Transverse colon (tissue), 4 donors: ENCODE results near the gene WDR35. TPM values are rescaled to one million over a fixed set of nuclear protein-coding genes. Genes with fewer than 3 reads are reported as not detected.
"Not testable (repeated sequence)": the region's sequence is repeated elsewhere in the genome, so short reads cannot be mapped to it uniquely, and the experiment has no call there.

ENCODE experiments used
- DNase-seq: peaks from one replicate; pipeline ENCODE4 v3.0.0-alpha.2; 2019
- H3K27ac ChIP-seq, 4 donors: fragments of 200-600 bp; sonication (generic); 2 replicates each; pipeline ENCODE4 v1.5.1; 2016 to 2018; ENCODE audit warnings: inconsistent platforms in 4 of 4
- H3K27me3 ChIP-seq: fragments of 200-600 bp; sonication (generic); 2 replicates; pipeline ENCODE4 v1.5.1; 2017; ENCODE audit warnings: inconsistent platforms
- H3K36me3 ChIP-seq, 4 donors: fragments of 200-600 bp; sonication (generic); 2 replicates each; pipeline ENCODE4 v1.5.1; 2017 to 2019; ENCODE audit warnings: inconsistent platforms in 4 of 4
- H3K4me1 ChIP-seq, 4 donors: fragments of 200-600 bp; sonication (generic); 2 replicates each; pipeline ENCODE4 v1.5.1; 2017 to 2020; ENCODE audit warnings: inconsistent platforms in 4 of 4
- H3K4me3 ChIP-seq, 4 donors: fragments of 200-600 bp; sonication (generic); 1 replicate in 1 of 4; 2 replicates in 3 of 4; pipeline versions ENCODE4 v1.5.1 to v1.6.1; 2017 to 2019; ENCODE audit warnings: inconsistent platforms in 4 of 4
- H3K9me3 ChIP-seq, 2 donors: fragments of 200-600 bp; sonication (generic); 2 replicates each; pipeline ENCODE4 v1.5.1; 2017 to 2019; ENCODE audit warnings: inconsistent platforms in 2 of 2
- EP300 ChIP-seq: sonication (generic); formaldehyde crosslinking; IDR thresholded peaks from one replicate; pipeline ENCODE4 v1.6.1; 2017; ENCODE audit warnings: antibody characterized with exemption, low read depth
- POLR2A ChIP-seq: fragments of 450-650 bp; IDR thresholded peaks from one replicate; pipeline ENCODE4 v1.6.1; 2016; ENCODE audit warnings: antibody characterized with exemption, mild to moderate bottlenecking, moderate library complexity
- POLR2AphosphoS5 ChIP-seq, 3 donors: sonication (generic); formaldehyde crosslinking; IDR thresholded peaks; one replicate each; pipeline ENCODE4 v1.6.1; 2016; ENCODE audit warnings: antibody characterized with exemption in 3 of 3
- WGBS, 2 donors: methylation state at CpG; one replicate each; pipeline ENCODE4 v1.1.5; 2018; ENCODE audit warnings: low coverage in 1 of 2; 5-methylcytosine and 5-hydroxymethylcytosine counted together
- in situ Hi-C, 4 donors: fragments of 200-750 bp; cut with MboI; loops; one replicate each; pipeline versions ENCODE4 v1.15.0 to v1.15.1; 2017; ENCODE audit warnings: low sequenced_read_pairs in 3 of 4, low pct_ligation_motif_present in 1 of 4, low pct_unique_long_range_greater_than_20kb in 1 of 4
- intact Hi-C: fragments of 100-400 bp; cut with DNase I; formaldehyde crosslinking; loops from one replicate; pipeline ENCODE4 v1.15.1; 2023; ENCODE audit warnings: low total_unique reads
- total RNA-seq, 4 donors: library from RNA; depleted of rRNA; stranded (reverse); fragments of >200 nt; gene quantifications; one replicate each; pipeline ENCODE4 v1.1.0, GENCODE V29; 2016
- TF ChIP-seq, protein P1 (sequence below), 5 experiments: fragments of 200-600 bp in 3 of 5; fragments of 450-650 bp in 2 of 5; sonication (generic) in 3 of 5; IDR thresholded peaks; 1 replicate in 2 of 5; 2 replicates in 3 of 5; pipeline ENCODE4 v1.5.1; 2016 to 2017; ENCODE audit warnings: antibody characterized with exemption in 5 of 5, inconsistent platforms in 3 of 5, mild to moderate bottlenecking in 2 of 5, moderate library complexity in 1 of 5

Gene WDR35
- total RNA-seq, 4 donors from 2014 or later: 0.37 to 4.8 (median 2.0) TPM

DNA sequence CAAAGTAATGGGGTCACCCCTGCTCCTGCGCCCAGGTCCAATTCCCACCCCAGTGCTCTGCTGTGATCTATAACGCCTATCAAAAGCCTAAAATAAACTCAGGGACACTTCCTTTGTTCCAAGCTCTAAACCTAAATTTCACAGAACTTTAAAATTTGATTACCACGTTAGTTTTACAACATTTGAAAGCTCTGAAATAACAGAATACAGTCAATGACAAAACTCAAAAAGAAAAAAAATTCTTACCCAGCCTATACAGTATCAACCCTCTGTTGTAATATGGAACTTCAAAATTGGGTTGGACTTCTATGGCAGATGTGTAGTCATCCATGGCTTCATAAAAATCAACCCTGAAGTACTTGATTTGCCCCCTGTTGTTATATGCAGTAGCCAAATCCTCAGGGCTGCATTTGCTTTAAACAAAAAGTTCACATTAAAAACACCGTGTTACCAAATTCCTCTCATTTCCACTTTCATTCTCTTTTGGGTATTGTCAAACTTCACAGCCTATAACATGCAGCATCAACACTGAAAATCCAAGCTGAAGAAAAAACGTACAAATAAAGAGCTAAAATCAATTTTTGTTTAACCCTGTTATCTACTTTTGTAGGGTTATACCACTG lies 92.2 kb downstream of the WDR35 start:
- DNase-seq: no peak
- TF ChIP-seq POLR2A: no peak
- TF ChIP-seq, protein P1, sequence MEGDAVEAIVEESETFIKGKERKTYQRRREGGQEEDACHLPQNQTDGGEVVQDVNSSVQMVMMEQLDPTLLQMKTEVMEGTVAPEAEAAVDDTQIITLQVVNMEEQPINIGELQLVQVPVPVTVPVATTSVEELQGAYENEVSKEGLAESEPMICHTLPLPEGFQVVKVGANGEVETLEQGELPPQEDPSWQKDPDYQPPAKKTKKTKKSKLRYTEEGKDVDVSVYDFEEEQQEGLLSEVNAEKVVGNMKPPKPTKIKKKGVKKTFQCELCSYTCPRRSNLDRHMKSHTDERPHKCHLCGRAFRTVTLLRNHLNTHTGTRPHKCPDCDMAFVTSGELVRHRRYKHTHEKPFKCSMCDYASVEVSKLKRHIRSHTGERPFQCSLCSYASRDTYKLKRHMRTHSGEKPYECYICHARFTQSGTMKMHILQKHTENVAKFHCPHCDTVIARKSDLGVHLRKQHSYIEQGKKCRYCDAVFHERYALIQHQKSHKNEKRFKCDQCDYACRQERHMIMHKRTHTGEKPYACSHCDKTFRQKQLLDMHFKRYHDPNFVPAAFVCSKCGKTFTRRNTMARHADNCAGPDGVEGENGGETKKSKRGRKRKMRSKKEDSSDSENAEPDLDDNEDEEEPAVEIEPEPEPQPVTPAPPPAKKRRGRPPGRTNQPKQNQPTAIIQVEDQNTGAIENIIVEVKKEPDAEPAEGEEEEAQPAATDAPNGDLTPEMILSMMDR (IDR thresholded peaks at IDR 0.05): no peak
- no peak for TF ChIP-seq EP300
- no peak for TF ChIP-seq POLR2AphosphoS5 (IDR thresholded peaks at IDR 0.05)
- Histone ChIP-seq H3K27me3 (no peaks in the 10 kb centered on the region), H3K9me3 (no peaks in the 10 kb centered on the region), H3K27ac (no peak overlapping the region), H3K4me1 (peaks cover 17 to 66% (median 25%) of the 10 kb centered on the region in 4 donors), H3K4me3 (no peak overlapping the region), H3K36me3 (no peaks in the 10 kb centered on the region)
- intact Hi-C loops (no loop called here), in situ Hi-C loops (loop anchor here in 1 of 4 donors (25.0 kb wide), 1 partner anchor 740 kb away; no protein-coding TSS in a partner anchor)
- 59 to 74% methylated on average over 5 of the region's 5 CpGs for WGBS, 2 donors

DNA sequence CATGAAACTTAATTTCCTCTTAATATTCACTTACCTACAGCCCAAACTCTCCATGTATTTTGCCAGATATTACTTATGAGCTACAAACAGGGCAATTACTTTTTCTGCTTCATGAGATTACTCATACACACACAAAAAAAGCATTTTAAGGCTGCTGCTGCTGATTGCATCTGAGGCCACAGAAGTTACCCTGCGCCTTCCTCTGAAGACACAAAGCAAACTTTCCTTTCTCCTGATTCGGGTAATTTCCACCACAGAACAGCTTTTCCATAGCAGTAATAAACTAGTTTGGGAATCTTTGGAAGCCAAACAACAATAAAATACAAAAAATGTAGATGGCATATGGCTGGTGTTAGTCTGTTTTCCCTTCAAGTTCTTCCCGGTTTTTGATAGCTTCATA lies 94.4 kb downstream of the WDR35 start:
- intact Hi-C loops (no loop called here), in situ Hi-C loops (loop anchor here in 1 of 4 donors (25.0 kb wide), 1 partner anchor 742 kb away; no protein-coding TSS in a partner anchor)
- no peak for DNase-seq
- Histone ChIP-seq H3K27ac (no peak overlapping the region), H3K27me3 (no peaks in the 10 kb centered on the region), H3K4me3 (no peak overlapping the region), H3K36me3 (no peaks in the 10 kb centered on the region), H3K9me3 (no peaks in the 10 kb centered on the region), H3K4me1 (peaks cover 12 to 61% (median 17%) of the 10 kb centered on the region in 4 donors)
- WGBS, 2 donors: 64 to 65% methylated on average over 3 of the region's 3 CpGs
- TF ChIP-seq EP300 (no peak), POLR2A (no peak), POLR2AphosphoS5 (IDR thresholded peaks at IDR 0.05) (no peak)
- TF ChIP-seq, protein P1 (IDR thresholded peaks at IDR 0.05): no peak

DNA sequence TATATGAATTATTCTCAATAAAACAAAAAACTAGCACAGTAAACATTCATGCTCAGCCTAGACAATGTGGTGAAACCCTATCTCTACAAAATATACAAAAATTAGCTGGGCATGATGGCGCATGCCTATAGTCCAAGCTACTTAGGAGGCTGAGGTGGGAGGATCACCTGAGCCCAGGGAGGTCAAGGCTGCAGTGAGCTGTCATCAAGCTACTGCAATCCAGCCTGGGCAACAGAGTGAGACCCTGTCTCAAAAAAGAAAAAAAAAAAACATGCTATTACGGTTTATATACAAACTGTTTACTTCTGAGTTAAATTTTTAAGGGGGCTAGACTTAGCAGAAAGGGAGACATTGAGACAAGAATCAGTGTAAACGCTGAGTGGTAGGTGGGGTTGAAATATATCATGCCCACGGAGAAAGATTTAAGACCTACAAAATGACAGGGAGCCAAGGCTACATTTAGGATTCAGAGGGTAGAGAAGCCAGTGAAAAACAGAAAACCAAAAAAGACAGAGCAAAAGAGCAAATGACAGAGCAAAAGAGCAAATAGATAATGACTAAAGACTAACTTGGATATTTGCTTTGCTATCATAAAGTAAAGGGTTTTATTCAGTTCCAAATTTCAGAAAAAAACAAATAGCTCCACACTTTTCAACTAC lies 95.6 kb downstream of the WDR35 start:
- Histone ChIP-seq H3K36me3 (no peaks in the 10 kb centered on the region), H3K4me1 (peaks cover 2 to 48% (median 10%) of the 10 kb centered on the region in 4 donors), H3K27ac (no peak overlapping the region), H3K9me3 (no peaks in the 10 kb centered on the region), H3K4me3 (no peak overlapping the region), H3K27me3 (no peaks in the 10 kb centered on the region)
- intact Hi-C loops (no loop called here), in situ Hi-C loops (loop anchor here in 1 of 4 donors (25.0 kb wide), 1 partner anchor 743 kb away; no protein-coding TSS in a partner anchor)
- DNase-seq: no peak
- TF ChIP-seq POLR2AphosphoS5 (IDR thresholded peaks at IDR 0.05) (no peak), EP300 (no peak)
- TF ChIP-seq, protein P1 (IDR thresholded peaks at IDR 0.05): no peak
- WGBS, 2 donors: 91 to 98% methylated on average over 4 of the region's 4 CpGs

DNA sequence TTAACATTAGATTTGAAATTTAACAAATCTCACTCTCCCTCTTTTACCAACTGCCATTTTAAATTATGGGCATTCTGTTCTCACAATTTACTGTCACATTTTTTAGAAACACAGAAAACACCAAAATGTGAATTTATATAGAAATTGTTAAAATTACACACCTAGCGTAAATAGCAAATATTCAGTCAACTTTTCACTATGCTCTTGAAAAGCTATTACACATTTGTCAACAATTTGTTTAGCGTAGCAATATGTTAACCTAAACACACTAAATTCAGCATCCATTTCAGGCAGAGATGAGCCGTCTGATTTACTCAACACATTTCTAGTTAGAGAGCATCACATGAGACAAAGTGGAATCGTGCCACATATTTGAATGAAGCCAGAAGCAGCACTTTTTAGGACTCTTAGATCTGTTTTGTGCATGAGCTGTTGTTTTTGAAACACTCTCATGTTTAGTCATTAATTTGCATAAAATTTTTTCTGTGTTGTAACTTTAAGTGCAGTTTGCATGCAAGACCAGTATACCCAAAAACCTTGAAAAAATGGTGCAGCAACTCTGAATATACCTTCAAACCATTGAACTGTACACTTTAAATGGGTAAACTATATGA lies 96.3 kb downstream of the WDR35 start:
- no peaks in the 10 kb centered on the region for H3K36me3 ChIP-seq
- no peaks in the 10 kb centered on the region for H3K27me3 ChIP-seq
- H3K4me3 ChIP-seq: no peak overlapping the region
- no peak overlapping the region for H3K27ac ChIP-seq
- intact Hi-C loops: no loop called here
- TF ChIP-seq POLR2AphosphoS5 (IDR thresholded peaks at IDR 0.05): no peak
- TF ChIP-seq, protein P1 (IDR thresholded peaks at IDR 0.05): no peak
- DNase-seq: no peak
- no peaks in the 10 kb centered on the region for H3K9me3 ChIP-seq
- H3K4me1 ChIP-seq: peaks cover 2 to 42% (median 7%) of the 10 kb centered on the region in 4 donors
- in situ Hi-C loops: loop anchor here in 1 of 4 donors (25.0 kb wide), 1 partner anchor 744 kb away; no protein-coding TSS in a partner anchor
- 76 to 80% methylated on average over 4 of the region's 4 CpGs for WGBS, 2 donors

DNA sequence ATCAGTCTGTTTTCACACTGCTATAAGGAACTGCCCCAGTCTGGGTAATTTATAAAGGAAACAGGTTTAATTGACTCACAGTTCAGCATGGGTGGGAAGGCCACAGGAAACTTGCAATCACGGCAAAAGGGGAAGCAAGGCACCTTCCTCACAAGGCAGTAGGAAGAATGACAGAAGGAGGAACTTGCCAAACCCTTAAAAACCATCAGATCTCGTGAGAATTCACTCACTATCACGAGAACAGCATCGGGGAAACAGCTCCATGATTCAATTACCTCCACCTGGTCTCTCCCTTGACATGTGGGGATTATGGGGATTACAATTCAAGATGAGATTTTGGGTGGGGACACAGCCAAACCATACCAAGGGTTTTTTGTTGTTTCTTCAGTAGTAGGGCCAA lies 97.9 kb downstream of the WDR35 start:
- WGBS, 2 donors: 58% methylated on average over 3 to 4 of the region's 4 CpGs
- in situ Hi-C loops: loop anchor here in 1 of 4 donors (25.0 kb wide), 1 partner anchor 745 kb away; no protein-coding TSS in a partner anchor
- H3K4me1 ChIP-seq: peaks cover 0 to 29% (median 0%) of the 10 kb centered on the region in 4 donors
- H3K27ac ChIP-seq, H3K4me3 ChIP-seq, H3K27me3 ChIP-seq, intact Hi-C loops, DNase-seq, H3K9me3 ChIP-seq, H3K36me3 ChIP-seq: not testable (repeated sequence)
